RWPE1 (cell line): ENCODE results near the gene PALLD.
"Not testable (repeated sequence)": the region's sequence is repeated elsewhere in the genome, so short reads cannot be mapped to it uniquely, and the experiment has no call there.

Source experiments
- CTCF ChIA-PET: fragments of 350-600 bp; sonication (Branson Sonifier 250); formaldehyde crosslinking; extraction: SDS; loops from one replicate; lab custom pipeline; 2021; lab: Yijun Ruan, JAX
- POLR2A ChIA-PET: fragments of 400-600 bp; formaldehyde crosslinking; extraction: SDS; loops from one replicate; lab custom pipeline; 2020; ENCODE audit warnings: antibody characterized with exemption; ENCODE audit not compliant: low non-redundant PET; lab: Yijun Ruan, JAX
- DNase-seq: peaks from one replicate; pipeline ENCODE4 v3.0.0; 2012; ENCODE audit warnings: low spot score
- H3K27ac ChIP-seq: fragments of 450-650 bp; 2 replicates; pipeline ENCODE4 v1.5.1; 2017
- TF ChIP-seq, protein P1 (sequence below): fragments of 450-650 bp; conservative IDR thresholded peaks from 2 replicates; pipeline ENCODE4 v1.5.1; 2017; ENCODE audit warnings: low read depth, mild to moderate bottlenecking

PALLD gene

DNA sequence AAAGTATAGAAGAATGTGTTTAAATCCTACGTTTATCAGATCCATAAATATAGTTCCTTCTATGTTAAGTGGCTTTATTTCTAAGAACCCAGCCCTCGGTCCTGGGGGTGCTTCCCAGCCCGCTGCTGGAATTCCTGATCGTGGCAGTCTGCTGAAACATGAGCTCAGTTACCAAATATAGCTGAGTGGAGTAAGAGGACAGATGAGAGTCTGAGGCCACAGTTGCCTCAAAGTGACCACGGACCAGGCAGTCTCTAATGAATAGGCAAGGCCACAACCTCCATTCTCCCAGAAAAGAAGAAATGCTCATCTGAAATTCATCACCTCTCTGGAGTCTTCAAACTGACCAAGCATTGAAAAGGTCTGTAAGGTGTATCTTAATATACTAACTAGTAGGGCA lies at the start of gene PALLD:
TSS of gene PALLD (plus strand) at position 219 of the 400 bp plus-strand sequence.
- ChIA-PET CTCF (interaction anchor here (0.9 to 1.0 kb wide), 2 partner anchors 8 to 70 kb away, joined by 3 read pairs; no protein-coding TSS in a partner anchor), POLR2A (no interaction called here)
- DNase-seq: no peak
- no peak within 1 kb of the TSS for H3K27ac ChIP-seq
- TF ChIP-seq, protein P1, sequence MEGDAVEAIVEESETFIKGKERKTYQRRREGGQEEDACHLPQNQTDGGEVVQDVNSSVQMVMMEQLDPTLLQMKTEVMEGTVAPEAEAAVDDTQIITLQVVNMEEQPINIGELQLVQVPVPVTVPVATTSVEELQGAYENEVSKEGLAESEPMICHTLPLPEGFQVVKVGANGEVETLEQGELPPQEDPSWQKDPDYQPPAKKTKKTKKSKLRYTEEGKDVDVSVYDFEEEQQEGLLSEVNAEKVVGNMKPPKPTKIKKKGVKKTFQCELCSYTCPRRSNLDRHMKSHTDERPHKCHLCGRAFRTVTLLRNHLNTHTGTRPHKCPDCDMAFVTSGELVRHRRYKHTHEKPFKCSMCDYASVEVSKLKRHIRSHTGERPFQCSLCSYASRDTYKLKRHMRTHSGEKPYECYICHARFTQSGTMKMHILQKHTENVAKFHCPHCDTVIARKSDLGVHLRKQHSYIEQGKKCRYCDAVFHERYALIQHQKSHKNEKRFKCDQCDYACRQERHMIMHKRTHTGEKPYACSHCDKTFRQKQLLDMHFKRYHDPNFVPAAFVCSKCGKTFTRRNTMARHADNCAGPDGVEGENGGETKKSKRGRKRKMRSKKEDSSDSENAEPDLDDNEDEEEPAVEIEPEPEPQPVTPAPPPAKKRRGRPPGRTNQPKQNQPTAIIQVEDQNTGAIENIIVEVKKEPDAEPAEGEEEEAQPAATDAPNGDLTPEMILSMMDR: no peak

- DNase-seq, POLR2A ChIA-PET, CTCF ChIA-PET, H3K27ac ChIP-seq: not testable (repeated sequence)
Measured at GRCh38 chr4:168449063-168449462, 47.8 kb upstream of the PALLD start.

DNA sequence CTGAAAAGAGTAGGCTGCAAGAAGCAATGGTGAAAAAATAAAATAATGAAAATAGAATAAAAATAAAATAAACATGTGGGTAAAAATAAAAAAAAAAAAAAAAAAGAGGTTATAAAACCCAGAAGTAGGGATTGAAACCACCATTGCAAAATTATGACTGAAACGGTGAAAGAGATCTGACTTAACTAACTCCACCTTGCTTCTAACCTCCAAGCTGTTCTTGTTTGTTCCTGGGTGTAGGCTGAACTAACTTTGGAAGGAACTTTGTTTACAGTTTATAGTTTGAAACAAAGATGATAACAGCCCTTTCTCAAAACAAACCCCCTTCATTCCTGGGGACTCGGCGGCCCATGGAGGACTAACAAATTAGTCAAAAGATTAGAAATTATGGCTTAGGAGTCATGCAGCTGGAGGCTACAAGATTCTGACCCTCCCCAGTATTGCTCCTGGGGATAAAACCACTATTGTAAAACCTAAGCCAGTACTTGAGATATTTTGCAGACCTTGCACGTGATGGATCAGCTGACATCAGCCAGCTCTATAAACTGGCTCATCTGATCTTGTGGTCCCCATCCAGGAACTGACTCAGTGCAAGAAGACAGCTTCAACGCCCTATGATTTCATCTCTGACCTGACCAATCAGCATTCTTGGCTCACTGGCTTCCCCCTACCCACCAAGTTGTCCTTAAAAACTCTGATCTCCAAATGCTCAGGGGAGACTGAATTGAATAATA lies 47.0 kb upstream of the PALLD start:
- TF ChIP-seq, protein P1: no peak
- ChIA-PET POLR2A (no interaction called here), CTCF (no interaction called here)
- DNase-seq: no peak
- H3K27ac ChIP-seq: no peak overlapping the region

DNA sequence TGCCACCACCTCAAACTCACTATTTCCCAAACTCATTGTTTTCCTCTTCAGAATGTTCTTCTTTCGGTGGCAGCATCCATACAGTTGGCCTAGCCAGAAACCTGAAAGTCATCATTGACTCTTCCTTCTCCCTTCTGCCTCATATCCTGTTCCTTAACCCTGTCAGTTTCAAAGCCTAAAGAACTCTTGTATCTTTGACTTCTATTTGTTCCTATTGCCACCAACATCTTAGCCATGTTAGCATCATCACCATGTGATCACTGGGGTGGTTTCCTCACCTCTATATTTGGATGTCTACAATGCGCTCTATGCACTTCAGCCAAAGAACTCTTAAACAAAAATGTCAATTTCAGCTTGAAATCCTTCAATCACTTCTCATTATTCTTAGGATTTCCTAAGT lies 45.5 kb upstream of the PALLD start:
- TF ChIP-seq, protein P1: no peak
- DNase-seq: no peak
- H3K27ac ChIP-seq: no peak overlapping the region
- ChIA-PET CTCF (interaction anchor here (0.6 kb wide), 1 partner anchor 75 kb away, joined by 3 read pairs; no protein-coding TSS in a partner anchor), POLR2A (no interaction called here)

DNA sequence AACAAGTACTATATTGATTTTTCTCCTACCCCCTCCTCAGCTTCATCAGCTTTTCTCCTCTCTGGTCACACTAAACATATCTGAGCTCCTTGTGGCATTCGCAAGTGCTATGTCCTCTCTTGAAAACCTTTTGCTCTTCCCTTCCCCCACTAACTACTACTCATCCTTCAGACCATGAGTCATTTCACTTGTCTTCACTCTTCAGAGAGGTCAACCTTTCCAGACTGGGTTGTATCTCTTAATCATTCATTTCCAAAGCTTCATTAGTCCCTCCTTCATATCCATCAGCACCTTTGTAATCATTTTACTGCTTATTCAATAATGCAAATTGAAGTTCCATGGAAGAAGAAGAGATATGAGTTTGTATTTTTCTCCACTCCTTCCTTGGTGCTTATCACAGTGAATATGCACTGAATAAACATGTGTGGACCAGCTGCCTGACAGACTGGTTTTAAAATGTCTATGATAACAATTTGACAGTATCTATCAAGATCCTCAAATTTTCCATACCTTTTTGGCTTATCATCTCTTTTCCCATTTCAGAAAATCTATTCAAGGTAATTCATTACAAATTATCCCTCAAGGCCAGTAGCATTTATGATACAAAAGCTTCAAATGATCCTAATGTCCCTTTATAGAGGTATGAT lies 45.0 kb upstream of the PALLD start:
- TF ChIP-seq, protein P1: no peak
- H3K27ac ChIP-seq: no peak overlapping the region
- DNase-seq: peak; percentile 43
- ChIA-PET POLR2A (no interaction called here), CTCF (interaction anchor here (0.6 to 0.7 kb wide), 3 partner anchors 75 to 465 kb away, joined by 3 read pairs; no protein-coding TSS in a partner anchor)

- TF ChIP-seq, protein P1: no peak
- ChIA-PET CTCF (interaction anchor here (0.7 kb wide), 1 partner anchor 20 kb away, joined by 3 read pairs; no protein-coding TSS in a partner anchor), POLR2A (no interaction called here)
- no peak for DNase-seq
- H3K27ac ChIP-seq: no peak overlapping the region
Measured at GRCh38 chr4:168453146-168453545, 43.7 kb upstream of the PALLD start.

GRCh38 chr4:168458256-168458655 lies 38.6 kb upstream of the PALLD start:
- DNase-seq, CTCF ChIA-PET, POLR2A ChIA-PET, H3K27ac ChIP-seq: not testable (repeated sequence)
